NCI-H1436 (cell line): ENCODE results near the gene CCDC178.
"Not testable (repeated sequence)": the region's sequence is repeated elsewhere in the genome, so short reads cannot be mapped to it uniquely, and the experiment has no call there.

ENCODE experiments used
- DNase-seq: peaks from one replicate; lab custom pipeline; 2025; lab: John Stamatoyannopoulos, UW

Gene CCDC178

DNA sequence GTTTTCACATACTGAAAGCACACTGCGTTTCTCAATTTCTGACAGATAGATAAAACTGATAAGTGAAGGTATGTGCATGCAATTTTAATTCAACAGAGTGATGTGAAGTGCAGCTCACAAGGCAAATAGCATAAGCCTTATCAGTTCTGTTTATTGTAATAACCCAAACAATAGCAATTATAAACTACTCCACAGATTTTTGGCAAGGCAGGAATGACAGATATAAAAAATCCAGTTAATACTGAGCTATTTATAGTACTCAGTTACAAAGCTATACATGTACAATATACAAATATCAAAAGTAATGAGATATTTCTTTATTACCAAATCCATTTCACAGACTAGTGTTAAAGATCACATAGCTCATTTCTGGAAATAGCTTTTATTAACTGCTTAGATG, 456.8 kb downstream of the CCDC178 start:
- DNase-seq, result no peak

DNA sequence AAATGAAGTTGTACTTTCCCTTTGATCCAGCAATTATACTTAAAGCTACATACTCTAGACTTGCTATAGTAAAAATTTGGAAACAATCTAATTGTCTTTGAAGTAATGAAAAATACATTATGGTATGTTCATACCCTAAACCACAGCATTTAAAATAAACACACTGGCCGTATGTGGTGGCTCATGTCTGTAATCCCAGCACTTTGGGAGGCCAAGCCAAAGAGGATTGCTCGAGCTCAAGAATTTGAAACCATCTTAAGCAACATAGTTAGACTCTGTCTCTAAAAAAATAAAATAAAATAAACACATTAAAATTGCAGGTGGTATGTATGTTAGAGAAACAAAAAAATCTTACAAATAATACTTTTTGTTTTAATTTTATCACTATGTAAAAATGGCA, 459.6 kb downstream of the CCDC178 start:
- DNase-seq, result no peak

DNA sequence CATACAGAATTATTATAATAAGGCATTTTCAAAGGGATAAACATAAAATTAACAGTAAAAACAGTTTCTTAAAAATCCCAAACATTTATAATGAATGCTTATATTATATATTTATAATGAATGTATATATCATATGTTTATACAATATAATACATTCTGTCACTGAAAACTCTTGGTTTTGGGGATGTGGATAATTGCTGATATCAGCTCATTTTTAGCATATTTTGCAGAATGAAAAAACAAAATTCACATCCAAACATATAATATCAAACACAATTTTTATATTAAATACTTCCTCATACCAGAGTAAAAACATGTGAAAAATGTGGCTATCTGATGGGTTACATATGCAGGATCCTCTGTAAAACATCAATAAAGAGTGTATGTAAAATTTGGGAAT, 465.0 kb downstream of the CCDC178 start:
- no peak for DNase-seq

- no peak for DNase-seq
Observed at GRCh38 chr18:32975163-32975436, 465.4 kb downstream of the CCDC178 start.

DNA sequence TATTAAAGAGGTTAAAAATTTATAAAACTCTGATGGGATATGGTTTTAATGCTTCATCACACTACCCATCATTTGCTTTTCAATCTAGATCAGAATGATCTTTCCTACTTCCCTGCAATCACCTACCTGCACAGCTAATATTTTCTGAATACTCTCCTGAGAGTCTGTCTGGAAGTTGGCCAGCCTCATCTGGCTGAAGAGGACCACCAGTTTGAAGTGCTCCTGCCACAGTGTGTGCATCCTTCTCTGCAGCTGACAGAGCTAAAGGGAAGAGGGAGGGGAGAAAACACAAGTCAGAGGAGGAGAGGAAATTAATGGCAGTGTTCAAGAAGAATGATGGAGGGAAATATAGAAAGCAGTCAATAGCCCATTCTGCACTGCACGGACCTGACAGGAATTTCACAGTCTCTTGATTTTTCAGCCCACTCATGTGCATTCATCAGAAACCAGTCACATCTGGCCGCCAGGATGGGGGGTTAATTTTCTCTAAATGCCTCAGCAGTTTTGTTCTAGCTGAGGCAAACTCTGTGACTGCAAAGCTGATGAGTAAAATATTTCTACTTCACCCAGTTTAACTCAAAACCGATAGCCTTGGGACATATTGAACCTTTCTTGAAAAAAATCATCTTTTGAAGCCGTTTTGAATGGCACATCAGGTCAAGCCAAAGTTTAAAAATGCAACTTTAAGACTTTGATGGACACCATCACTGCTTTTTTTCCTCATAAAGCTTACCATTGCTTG, 465.9 kb downstream of the CCDC178 start:
- peak; percentile 15 for DNase-seq

DNA sequence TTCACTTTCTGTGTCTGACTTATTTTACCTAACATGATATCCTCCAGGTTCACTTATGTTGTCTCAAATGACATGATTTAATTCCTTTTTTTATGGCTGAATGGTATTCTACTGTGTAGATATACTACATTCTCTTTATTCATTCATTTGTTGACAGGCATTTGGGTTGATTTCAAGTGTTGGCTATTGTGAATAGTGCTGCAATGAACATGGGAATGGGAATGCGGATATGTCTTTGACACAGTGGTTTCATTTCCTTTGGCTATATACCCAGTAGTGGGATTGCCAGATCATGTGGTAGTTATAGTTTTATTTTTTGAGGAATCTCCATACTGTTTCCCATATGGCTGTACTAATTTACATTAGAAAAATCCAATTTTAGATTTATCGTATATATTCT, 472.3 kb downstream of the CCDC178 start:
- DNase-seq, result no peak

- no peak for DNase-seq
Observed at GRCh38 chr18:32966141-32966540, 474.4 kb downstream of the CCDC178 start.

GRCh38 chr18:32961538-32961937, 479.0 kb downstream of the CCDC178 start:
- no peak for DNase-seq

GRCh38 chr18:32958746-32959145, 481.8 kb downstream of the CCDC178 start:
- no peak for DNase-seq

- DNase-seq, result no peak
Observed at GRCh38 chr18:32956591-32957315, 483.8 kb downstream of the CCDC178 start.

GRCh38 chr18:32952318-32952717, 488.2 kb downstream of the CCDC178 start:
- DNase-seq, result not testable (repeated sequence)

- no peak for DNase-seq
Observed at GRCh38 chr18:32937597-32937996, 502.9 kb downstream of the CCDC178 start.

- DNase-seq, result no peak
Observed at GRCh38 chr18:32937066-32937465, 503.5 kb downstream of the CCDC178 start.

GRCh38 chr18:32934201-32934600, 506.3 kb downstream of the CCDC178 start:
- no peak for DNase-seq

DNA sequence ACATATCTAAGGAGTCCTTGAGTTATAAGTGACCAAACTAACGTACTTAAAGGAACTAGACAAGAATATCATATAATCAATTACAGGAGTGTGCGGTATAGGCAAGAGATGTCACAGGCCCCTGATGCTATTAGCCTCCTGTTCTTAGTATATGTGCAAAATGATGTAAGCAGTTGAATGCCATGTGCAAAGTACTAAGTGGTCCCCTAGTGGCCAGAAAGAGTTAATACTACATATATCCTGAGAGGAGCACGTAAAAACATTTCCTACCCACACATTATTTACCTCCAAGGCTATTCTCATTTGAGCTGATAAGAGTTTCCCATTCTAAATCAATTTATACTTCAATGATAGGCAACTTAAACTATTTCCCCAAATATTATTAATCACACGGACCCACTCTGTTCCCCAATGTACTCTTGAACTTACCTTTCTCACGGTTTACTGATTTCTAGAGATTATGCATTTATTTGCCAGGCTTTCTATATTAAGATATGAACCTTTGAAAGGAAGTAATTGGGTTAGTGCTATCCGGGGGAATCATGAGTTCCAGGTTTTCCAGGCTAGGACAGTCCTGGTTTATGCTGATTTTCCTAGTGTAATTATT, 509.7 kb downstream of the CCDC178 start:
- DNase-seq, result no peak

DNA sequence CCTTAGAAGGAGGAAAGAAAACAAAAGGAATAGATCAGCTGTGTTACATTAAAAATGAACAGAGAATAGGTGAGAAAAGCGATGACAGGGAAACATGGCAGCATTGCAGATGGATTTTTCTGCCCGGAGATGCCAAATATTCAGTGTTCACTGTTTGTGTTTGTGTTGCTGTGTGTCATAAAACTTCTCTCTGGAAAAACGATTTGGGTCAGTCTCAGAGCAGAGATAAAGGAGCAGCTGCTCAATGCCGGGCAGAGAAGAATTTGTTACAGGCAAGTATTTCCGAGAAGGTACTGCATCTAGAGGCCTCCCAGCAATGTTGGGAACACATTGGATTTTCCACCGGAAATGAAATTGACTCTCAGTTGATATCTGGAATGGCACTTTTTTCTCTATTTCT, 511.3 kb downstream of the CCDC178 start:
- DNase-seq, result no peak

- DNase-seq, result no peak
Observed at GRCh38 chr18:32922951-32923430, 517.5 kb downstream of the CCDC178 start.

- no peak for DNase-seq
Observed at GRCh38 chr18:32920796-32921787, 519.4 kb downstream of the CCDC178 start.

GRCh38 chr18:32919799-32920198, 520.7 kb downstream of the CCDC178 start:
- DNase-seq, result peak; percentile 46

GRCh38 chr18:32918692-32919250, 521.8 kb downstream of the CCDC178 start:
- no peak for DNase-seq

- no peak for DNase-seq
Observed at GRCh38 chr18:32915516-32915915, 525.0 kb downstream of the CCDC178 start.
